Measurements from ENCODE around the gene LNPEP.
"Not testable (repeated sequence)": the region's sequence is repeated elsewhere in the genome, so short reads cannot be mapped to it uniquely, and the experiment has no call there.

The LNPEP gene

GRCh38 chr5:97071993-97072392 is 136.1 kb downstream of the LNPEP start:
- no peaks in the 10 kb centered on the region for H3K36me3 ChIP-seq (ENCODE audit: insufficient read depth, low read length)
- no peak overlapping the region for H2AFZ ChIP-seq (ENCODE audit: low read depth, low read length)
- H3K4me3 ChIP-seq (ENCODE audit: low read length) = no peak overlapping the region
- H3K4me1 ChIP-seq (ENCODE audit: insufficient read depth, low read length) = peaks cover 6% of the 10 kb centered on the region
- no peaks in the 10 kb centered on the region for H3K9me3 ChIP-seq (ENCODE audit: low read length)
- no peaks in the 10 kb centered on the region for H3K27me3 ChIP-seq (ENCODE audit: insufficient read depth, low read length)

DNA sequence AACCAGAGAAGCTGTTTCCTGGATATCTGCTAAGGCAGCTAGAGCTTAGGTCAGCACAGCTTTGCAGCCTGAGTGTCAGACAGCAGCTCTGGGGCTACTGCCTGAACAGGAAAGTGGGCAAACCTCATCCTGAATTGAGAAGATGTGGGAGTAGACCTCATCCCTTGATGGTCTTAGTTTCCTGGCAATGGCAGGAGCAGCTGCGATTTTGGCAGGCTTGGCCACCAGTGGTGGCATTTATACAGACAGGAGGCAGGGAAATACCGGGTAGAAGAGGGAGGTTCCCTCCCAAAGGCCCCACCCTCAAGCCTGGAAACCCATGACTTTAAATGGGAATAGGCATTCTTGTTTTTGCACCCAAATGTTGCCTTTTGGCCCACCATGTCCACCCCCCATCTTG is 136.8 kb downstream of the LNPEP start:
- Histone ChIP-seq H3K27me3 (ENCODE audit: insufficient read depth, low read length) (no peaks in the 10 kb centered on the region), H3K4me1 (ENCODE audit: insufficient read depth, low read length) (peaks cover 2% of the 10 kb centered on the region), H3K9me3 (ENCODE audit: low read length) (no peaks in the 10 kb centered on the region), H2AFZ (ENCODE audit: low read depth, low read length) (no peak overlapping the region), H3K4me3 (ENCODE audit: low read length) (no peak overlapping the region), H3K36me3 (ENCODE audit: insufficient read depth, low read length) (no peaks in the 10 kb centered on the region)

GRCh38 chr5:97073420-97073819 is 137.5 kb downstream of the LNPEP start:
- Histone ChIP-seq H3K4me3 (ENCODE audit: low read length) (no peak overlapping the region), H3K27me3 (ENCODE audit: insufficient read depth, low read length) (no peaks in the 10 kb centered on the region), H3K36me3 (ENCODE audit: insufficient read depth, low read length) (no peaks in the 10 kb centered on the region), H3K4me1 (ENCODE audit: insufficient read depth, low read length) (peaks cover 2% of the 10 kb centered on the region), H3K9me3 (ENCODE audit: low read length) (no peaks in the 10 kb centered on the region), H2AFZ (ENCODE audit: low read depth, low read length) (no peak overlapping the region)

- Histone ChIP-seq H3K4me3 (ENCODE audit: low read length) (no peak overlapping the region), H3K36me3 (ENCODE audit: insufficient read depth, low read length) (no peaks in the 10 kb centered on the region), H3K27me3 (ENCODE audit: insufficient read depth, low read length) (no peaks in the 10 kb centered on the region), H3K9me3 (ENCODE audit: low read length) (no peaks in the 10 kb centered on the region), H2AFZ (ENCODE audit: low read depth, low read length) (no peak overlapping the region), H3K4me1 (ENCODE audit: insufficient read depth, low read length) (peaks cover 9% of the 10 kb centered on the region)
Measured at GRCh38 chr5:97074859-97075489, 139.1 kb downstream of the LNPEP start.

- no peak overlapping the region for H3K4me3 ChIP-seq (ENCODE audit: low read length)
- peaks cover 9% of the 10 kb centered on the region for H3K4me1 ChIP-seq (ENCODE audit: insufficient read depth, low read length)
Measured at GRCh38 chr5:97075649-97076048, 139.8 kb downstream of the LNPEP start.

GRCh38 chr5:97076098-97076497 is 140.2 kb downstream of the LNPEP start:
- Histone ChIP-seq H3K4me1 (ENCODE audit: insufficient read depth, low read length) (peaks cover 9% of the 10 kb centered on the region), H3K9me3 (ENCODE audit: low read length) (no peaks in the 10 kb centered on the region), H3K27me3 (ENCODE audit: insufficient read depth, low read length) (no peaks in the 10 kb centered on the region), H2AFZ (ENCODE audit: low read depth, low read length) (no peak overlapping the region), H3K36me3 (ENCODE audit: insufficient read depth, low read length) (no peaks in the 10 kb centered on the region), H3K4me3 (ENCODE audit: low read length) (no peak overlapping the region)

More at GRCh38 chr5:97075649-97076048, 139.8 kb downstream of the LNPEP start:
- H2AFZ ChIP-seq (ENCODE audit: low read depth, low read length) = no peak overlapping the region
- no peaks in the 10 kb centered on the region for H3K27me3 ChIP-seq (ENCODE audit: insufficient read depth, low read length)
- H3K9me3 ChIP-seq (ENCODE audit: low read length) = no peaks in the 10 kb centered on the region
- no peaks in the 10 kb centered on the region for H3K36me3 ChIP-seq (ENCODE audit: insufficient read depth, low read length)

GRCh38 chr5:97077246-97077645 is 141.4 kb downstream of the LNPEP start:
- H3K4me1 ChIP-seq (ENCODE audit: insufficient read depth, low read length) = peaks cover 9% of the 10 kb centered on the region
- H3K9me3 ChIP-seq (ENCODE audit: low read length) = no peaks in the 10 kb centered on the region
- no peaks in the 10 kb centered on the region for H3K36me3 ChIP-seq (ENCODE audit: insufficient read depth, low read length)
- H3K27me3 ChIP-seq (ENCODE audit: insufficient read depth, low read length) = no peaks in the 10 kb centered on the region
- no peak overlapping the region for H3K4me3 ChIP-seq (ENCODE audit: low read length)
- H2AFZ ChIP-seq (ENCODE audit: low read depth, low read length) = no peak overlapping the region

- peak overlapping the region; percentile 28 for H2AFZ ChIP-seq (ENCODE audit: low read depth, low read length)
- peaks cover 9% of the 10 kb centered on the region for H3K4me1 ChIP-seq (ENCODE audit: insufficient read depth, low read length)
- H3K27me3 ChIP-seq (ENCODE audit: insufficient read depth, low read length) = no peaks in the 10 kb centered on the region
- peaks cover under 1% of the 10 kb centered on the region for H3K9me3 ChIP-seq (ENCODE audit: low read length)
- H3K4me3 ChIP-seq (ENCODE audit: low read length) = no peak overlapping the region
- H3K36me3 ChIP-seq (ENCODE audit: insufficient read depth, low read length) = no peaks in the 10 kb centered on the region
Measured at GRCh38 chr5:97078958-97079743, 143.3 kb downstream of the LNPEP start.

GRCh38 chr5:97084782-97085458 is 149.0 kb downstream of the LNPEP start:
- H3K27me3 ChIP-seq (ENCODE audit: insufficient read depth, low read length); H3K4me3 ChIP-seq (ENCODE audit: low read length); H3K4me1 ChIP-seq (ENCODE audit: insufficient read depth, low read length); H2AFZ ChIP-seq (ENCODE audit: low read depth, low read length); H3K9me3 ChIP-seq (ENCODE audit: low read length); H3K36me3 ChIP-seq (ENCODE audit: insufficient read depth, low read length): not testable (repeated sequence)

GRCh38 chr5:97085459-97086181 is 149.7 kb downstream of the LNPEP start:
- Histone ChIP-seq H3K4me1 (ENCODE audit: insufficient read depth, low read length) (no peaks in the 10 kb centered on the region), H3K4me3 (ENCODE audit: low read length) (no peak overlapping the region), H3K9me3 (ENCODE audit: low read length) (peaks cover 5% of the 10 kb centered on the region), H3K36me3 (ENCODE audit: insufficient read depth, low read length) (no peaks in the 10 kb centered on the region), H3K27me3 (ENCODE audit: insufficient read depth, low read length) (no peaks in the 10 kb centered on the region), H2AFZ (ENCODE audit: low read depth, low read length) (no peak overlapping the region)

Data from neuron (in vitro differentiated cells).